Eye (tissue), 1 donor: ENCODE measurements around the gene USP48.

Experiments used
- DNase-seq: peaks from one replicate; pipeline ENCODE4 v3.0.0-alpha.2; 2015

Gene USP48

GRCh38 chr1:21743476-21743875, 39.5 kb downstream of the USP48 start:
- DNase-seq, result no peak

- DNase-seq, result no peak
These were observed 40.4 kb downstream of the USP48 start for GRCh38 chr1:21742578-21742977.

GRCh38 chr1:21741206-21741605, 41.7 kb downstream of the USP48 start:
- no peak for DNase-seq

GRCh38 chr1:21736876-21737275, 46.1 kb downstream of the USP48 start:
- DNase-seq, result no peak

GRCh38 chr1:21736011-21736410, 46.9 kb downstream of the USP48 start:
- no peak for DNase-seq

GRCh38 chr1:21734526-21734925, 48.4 kb downstream of the USP48 start:
- no peak for DNase-seq

GRCh38 chr1:21732664-21733063, 50.3 kb downstream of the USP48 start:
- DNase-seq, result no peak

GRCh38 chr1:21725748-21726392, 57.1 kb downstream of the USP48 start:
- DNase-seq, result no peak

GRCh38 chr1:21724570-21724969, 58.4 kb downstream of the USP48 start:
- DNase-seq, result no peak

GRCh38 chr1:21724098-21724497, 58.9 kb downstream of the USP48 start:
- no peak for DNase-seq

- DNase-seq, result no peak
These were observed 61.5 kb downstream of the USP48 start for GRCh38 chr1:21721295-21721985.

- no peak for DNase-seq
These were observed 66.8 kb downstream of the USP48 start for GRCh38 chr1:21716169-21716568.

- DNase-seq, result no peak
These were observed 75.1 kb downstream of the USP48 start for GRCh38 chr1:21707891-21708290.

GRCh38 chr1:21707086-21707840, 75.7 kb downstream of the USP48 start:
- no peak for DNase-seq

GRCh38 chr1:21706151-21706835, 76.7 kb downstream of the USP48 start:
- DNase-seq, result peak; percentile 9

- peak; percentile 41 for DNase-seq
These were observed 77.5 kb downstream of the USP48 start for GRCh38 chr1:21705303-21705980.

- no peak for DNase-seq
These were observed 78.8 kb downstream of the USP48 start for GRCh38 chr1:21704145-21704544.

- peak; percentile 60 for DNase-seq
These were observed 79.5 kb downstream of the USP48 start for GRCh38 chr1:21703318-21703963.

GRCh38 chr1:21702780-21703179, 80.2 kb downstream of the USP48 start:
- no peak for DNase-seq

- DNase-seq, result no peak
These were observed 81.5 kb downstream of the USP48 start for GRCh38 chr1:21701401-21701800.

- no peak for DNase-seq
These were observed 82.9 kb downstream of the USP48 start for GRCh38 chr1:21700094-21700493.

- DNase-seq, result no peak
These were observed 86.0 kb downstream of the USP48 start for GRCh38 chr1:21696931-21697330.
